SKM-1 treated with dmso at 0.1 percent for 144 hours (cell line): ENCODE data around the gene ATG9B.

ENCODE experiments used
- DNase-seq: peaks from one replicate; lab custom pipeline; 2025; ENCODE audit not compliant: unreplicated experiment; lab: John Stamatoyannopoulos, UW

The ATG9B gene, protein sequence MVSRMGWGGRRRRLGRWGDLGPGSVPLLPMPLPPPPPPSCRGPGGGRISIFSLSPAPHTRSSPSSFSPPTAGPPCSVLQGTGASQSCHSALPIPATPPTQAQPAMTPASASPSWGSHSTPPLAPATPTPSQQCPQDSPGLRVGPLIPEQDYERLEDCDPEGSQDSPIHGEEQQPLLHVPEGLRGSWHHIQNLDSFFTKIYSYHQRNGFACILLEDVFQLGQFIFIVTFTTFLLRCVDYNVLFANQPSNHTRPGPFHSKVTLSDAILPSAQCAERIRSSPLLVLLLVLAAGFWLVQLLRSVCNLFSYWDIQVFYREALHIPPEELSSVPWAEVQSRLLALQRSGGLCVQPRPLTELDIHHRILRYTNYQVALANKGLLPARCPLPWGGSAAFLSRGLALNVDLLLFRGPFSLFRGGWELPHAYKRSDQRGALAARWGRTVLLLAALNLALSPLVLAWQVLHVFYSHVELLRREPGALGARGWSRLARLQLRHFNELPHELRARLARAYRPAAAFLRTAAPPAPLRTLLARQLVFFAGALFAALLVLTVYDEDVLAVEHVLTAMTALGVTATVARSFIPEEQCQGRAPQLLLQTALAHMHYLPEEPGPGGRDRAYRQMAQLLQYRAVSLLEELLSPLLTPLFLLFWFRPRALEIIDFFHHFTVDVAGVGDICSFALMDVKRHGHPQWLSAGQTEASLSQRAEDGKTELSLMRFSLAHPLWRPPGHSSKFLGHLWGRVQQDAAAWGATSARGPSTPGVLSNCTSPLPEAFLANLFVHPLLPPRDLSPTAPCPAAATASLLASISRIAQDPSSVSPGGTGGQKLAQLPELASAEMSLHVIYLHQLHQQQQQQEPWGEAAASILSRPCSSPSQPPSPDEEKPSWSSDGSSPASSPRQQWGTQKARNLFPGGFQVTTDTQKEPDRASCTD

DNA sequence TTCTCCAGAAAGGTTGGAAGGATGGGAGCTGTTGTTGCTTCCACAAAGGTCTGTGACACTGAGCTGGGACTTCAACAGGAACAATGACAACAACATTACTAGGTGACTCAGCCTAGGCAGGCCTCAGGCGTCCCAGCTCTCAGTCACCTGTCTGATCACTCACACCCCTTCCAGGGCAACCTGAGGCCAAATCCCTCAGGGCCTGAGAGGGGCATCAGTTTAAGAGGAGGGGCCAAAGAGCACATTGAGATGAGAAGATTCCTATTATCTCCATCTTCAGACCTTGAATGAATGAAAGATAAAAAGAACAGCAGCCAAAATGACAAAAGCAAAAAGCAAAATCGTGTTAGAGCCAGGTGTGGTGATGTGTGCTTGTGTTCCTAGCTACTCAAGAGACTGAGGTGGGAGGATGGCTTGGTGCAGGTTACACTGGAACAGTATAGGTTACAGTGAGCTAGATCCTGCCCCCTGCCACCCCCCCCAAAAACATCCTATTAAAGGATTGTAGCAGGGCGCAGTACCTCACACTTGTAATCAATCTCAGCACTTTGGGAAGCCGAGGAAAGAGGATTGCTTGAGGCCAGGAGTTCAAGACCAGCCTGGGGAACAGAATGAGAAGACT, at the start of gene ATG9B:
Gene ATG9B (minus strand): TSS at position 60 of the 622 bp plus-strand sequence. CDS start 71 bp downstream, outside the sequence.
- no peak for DNase-seq

DNA sequence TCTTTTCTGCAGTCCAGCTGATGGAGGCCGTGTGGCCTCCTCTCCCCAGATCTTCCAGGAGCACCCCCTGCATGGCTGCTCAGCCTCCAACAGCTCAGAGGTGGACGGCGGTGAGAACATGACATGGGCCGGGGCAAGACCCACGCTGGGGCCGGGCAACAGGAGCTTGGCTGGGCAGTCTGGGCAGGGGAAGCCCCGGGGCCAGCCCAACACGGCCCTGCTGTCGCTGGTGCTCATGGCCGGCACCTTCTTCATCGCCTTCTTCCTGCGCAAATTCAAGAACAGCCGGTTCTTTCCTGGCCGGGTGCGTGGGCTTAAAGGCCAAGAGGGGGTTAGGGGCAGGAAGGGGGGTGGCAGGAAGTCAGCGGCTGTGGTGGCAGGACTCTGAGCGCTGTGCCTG, 49.7 kb upstream of the ATG9B start:
- DNase-seq = no peak

DNA sequence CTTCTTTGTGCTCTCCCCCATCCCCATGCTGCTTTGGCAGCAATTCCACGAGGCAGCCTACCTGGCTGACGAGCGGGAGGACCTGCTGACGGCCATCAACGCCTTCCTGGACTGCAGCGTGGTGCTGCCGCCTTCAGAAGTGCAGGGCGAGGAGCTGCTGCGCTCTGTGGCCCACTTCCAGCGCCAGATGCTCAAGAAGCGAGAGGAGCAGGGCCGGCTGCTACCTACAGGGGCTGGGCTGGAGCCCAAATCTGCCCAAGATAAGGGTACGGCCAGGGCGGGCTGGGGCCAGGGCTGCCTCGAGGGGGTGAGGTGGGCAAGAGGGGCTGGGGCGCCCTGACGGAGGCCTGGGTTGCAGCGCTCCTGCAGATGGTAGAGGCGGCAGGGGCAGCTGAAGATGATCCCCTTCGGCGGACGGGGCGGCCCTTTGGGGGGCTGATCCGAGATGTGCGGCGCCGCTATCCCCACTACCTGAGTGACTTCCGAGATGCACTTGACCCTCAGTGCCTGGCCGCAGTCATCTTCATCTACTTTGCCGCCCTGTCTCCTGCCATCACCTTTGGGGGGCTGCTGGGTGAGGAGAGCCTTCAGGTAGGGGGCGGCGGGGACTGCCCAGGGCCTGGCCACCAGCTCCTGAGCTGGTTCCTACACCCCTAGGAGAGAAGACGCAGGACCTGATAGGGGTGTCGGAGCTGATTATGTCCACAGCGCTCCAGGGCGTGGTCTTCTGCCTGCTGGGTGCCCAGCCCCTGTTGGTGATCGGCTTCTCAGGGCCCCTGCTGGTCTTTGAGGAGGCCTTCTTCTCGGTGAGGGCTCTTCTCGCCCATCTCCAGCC, 47.0 kb upstream of the ATG9B start:
- no peak for DNase-seq

DNA sequence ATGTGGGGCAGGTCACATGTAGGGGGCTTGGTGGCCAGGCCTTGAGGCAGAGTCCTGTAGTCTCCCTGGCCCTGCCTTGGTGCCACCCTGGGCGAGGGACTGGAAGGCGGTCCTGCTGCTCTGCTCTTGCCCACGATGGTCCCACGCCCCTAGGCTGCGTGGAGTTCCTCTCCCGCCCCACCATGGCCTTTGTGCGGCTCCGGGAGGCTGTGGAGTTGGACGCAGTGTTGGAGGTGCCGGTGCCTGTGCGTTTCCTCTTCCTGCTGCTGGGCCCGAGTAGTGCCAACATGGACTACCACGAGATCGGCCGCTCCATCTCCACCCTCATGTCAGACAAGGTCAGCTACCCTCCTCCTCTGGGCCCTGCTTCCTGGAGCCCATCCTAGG, 46.3 kb upstream of the ATG9B start:
- no peak for DNase-seq

DNA sequence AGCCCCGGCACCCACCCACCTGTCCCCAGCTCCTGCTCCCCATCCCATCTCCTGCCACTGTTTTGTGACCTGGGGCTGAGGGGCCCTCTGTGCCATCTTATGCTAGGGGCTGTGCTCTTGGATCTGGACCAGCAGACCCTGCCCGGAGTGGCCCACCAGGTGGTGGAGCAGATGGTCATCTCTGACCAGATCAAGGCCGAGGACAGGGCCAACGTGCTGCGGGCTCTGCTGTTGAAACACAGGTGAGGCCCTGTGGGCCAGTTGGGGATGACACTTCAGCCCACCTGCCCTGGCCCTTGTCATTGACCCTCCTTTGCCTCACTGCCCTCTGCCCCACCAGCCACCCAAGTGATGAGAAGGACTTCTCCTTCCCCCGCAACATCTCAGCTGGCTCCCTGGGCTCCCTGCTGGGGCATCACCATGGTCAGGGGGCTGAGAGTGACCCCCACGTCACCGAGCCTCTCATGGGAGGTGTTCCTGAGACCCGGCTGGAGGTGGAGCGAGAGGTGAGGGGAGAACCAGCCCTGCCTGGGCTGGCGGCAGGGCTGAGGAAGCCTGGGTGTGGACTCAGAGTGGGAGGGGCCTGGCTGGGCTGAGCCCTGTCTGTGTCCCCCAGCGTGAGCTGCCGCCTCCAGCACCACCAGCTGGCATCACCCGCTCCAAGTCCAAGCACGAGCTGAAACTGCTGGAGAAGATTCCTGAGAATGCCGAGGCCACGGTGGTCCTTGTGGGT, 45.7 kb upstream of the ATG9B start:
- no peak for DNase-seq

DNA sequence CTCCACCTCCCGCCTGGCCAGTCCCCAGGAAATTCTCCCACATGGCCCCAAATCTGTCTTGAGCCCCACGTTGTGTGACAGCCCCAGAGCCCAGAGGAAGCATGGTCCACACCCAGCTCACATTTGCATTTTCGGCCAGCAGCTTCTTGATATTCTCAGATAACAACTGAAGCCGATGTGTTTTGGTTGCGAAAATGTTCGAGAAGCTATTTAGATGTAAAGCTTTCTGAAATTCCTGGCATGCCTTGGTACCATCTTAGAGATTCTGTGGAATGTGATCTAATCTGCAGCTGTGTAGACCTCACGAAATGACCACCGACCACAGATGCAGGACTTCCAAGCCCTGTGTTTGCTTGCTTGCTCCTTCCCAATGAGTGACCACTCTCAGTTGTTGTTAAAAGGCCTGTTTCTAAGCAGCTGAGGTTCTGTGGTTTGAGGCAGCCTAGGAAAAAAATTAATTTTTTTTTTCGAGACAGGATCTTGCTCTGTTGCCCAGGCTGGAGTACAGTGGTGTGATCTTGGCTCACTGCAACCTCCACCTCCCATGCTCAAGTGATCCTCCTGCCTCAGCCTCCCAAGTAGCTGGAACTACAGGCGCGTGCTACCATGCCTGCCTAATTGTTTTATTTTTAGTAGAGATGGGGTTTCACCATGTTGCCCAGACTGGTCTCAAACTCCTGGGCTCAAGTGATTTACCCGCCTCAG, 43.9 kb upstream of the ATG9B start:
- DNase-seq = no peak

DNA sequence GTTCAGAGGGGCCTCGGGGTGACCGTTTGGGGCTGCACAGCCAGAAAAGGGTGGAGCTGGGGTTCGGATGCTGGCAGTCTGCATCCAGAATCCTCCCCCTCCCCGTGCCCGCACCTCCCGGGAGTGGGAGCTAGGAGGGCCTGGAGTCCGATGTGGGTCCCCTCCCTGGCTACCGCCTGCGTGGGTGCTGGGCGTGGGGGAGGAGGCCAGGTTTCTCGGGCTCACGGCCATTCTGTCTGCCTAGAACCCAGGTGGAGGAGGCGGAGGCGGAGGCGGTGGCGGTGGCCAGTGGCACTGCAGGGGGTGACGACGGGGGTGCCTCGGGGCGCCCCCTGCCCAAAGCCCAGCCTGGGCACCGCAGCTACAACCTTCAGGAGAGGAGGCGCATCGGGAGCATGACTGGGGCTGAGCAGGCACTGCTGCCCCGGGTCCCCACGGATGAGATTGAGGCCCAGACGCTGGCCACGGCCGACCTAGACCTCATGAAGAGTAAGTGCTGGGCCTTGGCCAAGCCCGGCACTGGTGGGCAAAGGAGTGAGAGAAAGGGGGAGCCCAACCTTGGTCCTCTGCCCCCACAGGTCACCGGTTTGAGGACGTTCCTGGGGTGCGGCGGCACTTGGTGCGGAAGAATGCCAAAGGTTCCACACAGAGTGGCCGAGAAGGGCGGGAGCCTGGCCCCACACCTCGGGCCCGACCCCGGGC, 42.1 kb upstream of the ATG9B start:
- DNase-seq = no peak

DNA sequence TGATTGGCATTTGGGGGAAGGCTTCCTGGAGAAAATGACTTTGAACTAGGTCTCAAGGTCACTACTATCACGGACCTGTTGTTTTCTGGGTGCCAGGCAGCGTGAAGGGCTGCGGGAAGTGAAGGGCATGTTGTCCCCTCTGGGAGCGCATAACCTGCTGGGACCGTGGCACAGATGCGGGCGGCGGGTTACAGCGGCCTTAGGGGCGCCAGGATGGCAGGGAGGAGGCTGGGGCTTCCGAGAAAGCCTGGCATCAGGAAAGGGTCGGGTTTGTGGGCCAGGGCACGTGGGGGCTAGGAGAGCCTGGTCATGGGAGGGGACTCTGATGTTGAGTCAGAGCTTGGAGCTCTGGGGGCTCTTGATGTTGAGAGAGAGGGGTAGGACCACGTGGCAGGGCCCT, 41.2 kb upstream of the ATG9B start:
- DNase-seq = no peak

DNA sequence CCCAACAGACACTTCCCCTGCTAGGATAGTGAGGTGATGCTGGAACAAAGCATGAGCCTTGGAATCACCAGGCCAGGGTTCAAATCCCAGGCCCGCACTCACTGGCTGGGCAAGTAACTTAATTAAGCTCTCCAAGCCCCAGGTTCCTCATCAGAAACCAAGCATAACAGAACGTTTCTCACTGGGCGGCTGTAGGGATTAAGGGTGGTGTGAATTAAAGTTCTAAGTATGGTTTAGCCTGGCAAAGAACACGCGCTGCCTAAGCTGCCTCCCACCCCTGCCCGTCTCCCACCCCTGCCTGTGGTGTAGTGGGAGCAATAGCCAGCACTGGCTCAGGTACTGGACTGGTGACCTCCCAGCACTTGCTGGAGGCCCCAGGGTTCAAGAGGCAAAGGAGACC, 40.7 kb upstream of the ATG9B start:
- DNase-seq = no peak

DNA sequence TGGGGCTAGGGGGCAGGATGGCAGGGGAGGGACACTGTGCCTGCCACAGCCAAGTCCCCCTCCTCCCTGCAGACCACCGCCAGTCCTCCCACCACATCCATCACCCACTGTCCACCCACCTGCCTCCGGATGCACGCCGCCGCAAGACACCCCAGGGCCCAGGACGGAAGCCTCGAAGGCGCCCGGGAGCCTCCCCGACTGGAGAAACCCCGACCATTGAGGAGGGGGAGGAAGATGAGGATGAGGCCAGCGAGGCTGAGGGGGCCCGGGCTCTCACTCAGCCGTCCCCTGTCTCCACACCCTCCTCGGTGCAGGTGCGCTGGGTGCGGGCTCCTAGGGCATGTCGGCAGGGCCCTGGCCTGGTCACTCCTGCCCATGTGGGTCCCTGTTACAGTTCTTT, 40.2 kb upstream of the ATG9B start:
- DNase-seq = no peak

DNA sequence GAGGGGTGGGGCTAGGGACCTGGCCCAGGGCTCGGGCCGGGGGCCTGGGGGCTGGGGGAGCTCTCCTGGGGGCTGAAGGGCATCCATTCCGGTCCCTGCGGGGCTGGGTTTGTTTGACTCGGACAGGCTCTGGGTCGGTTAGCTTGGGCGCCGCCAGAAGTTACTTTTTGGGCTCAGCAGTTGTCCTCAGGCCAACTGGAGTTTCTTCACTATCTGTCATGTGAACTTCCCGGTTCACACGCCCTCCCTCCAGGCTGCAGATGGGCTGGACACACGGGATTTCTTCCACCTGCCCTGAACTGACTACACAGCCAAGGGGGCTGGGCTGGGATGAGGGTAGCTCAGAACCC, 38.9 kb upstream of the ATG9B start:
- no peak for DNase-seq

DNA sequence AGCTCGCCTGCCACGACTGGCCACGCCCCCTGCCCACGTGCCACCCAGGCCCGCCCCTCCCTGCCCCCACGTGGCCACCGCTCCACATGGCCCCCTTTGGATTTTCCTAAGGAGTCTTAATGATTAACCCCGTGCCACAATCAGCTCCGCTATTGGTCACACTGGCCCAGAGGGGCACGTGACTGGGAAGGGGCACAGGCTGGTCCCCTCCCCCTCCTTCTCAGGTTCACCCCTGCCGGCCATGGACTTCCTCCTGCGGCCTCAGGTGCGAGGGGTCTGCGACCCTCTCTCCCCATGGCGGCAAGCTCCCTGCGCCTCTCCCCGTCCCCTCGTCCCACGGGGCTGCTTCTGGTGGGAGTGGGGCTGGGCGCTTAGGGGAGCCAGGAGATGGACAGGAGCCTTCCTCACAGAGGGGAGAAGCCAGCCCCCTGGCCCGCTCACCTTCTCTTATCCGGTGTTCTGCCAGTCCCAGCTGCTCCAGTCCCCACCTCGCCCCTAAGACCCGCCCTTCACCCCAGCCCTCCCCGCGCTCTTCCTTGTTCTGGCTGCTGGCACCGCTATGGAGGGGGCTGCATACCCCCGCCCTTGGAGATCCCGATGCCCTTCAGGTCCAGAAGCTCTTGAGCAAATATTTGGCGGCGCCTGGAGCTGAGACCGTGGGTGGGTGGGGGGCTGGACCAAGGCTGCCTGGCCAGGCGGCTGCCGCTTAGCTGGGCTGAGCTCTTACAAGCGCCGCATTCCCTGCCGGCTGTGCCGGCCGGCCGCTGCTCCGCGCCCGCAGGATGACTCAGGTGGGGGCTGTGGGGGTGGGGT, 38.3 kb upstream of the ATG9B start:
- no peak for DNase-seq

DNA sequence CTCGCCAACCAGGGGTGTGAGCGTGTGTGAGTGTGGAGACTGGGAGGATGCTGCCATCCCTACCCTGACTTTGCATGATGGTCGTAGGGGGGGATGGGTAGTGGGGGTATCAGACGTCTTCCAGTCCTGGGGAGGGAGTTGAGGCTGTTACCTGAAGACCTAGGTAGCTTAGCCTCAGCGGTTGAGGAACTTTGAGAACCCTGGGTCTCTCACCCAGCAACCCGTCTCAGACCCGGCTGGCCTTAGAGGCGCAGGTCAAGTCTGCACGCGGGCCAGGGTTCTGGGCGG, 37.8 kb upstream of the ATG9B start:
- no peak for DNase-seq

DNA sequence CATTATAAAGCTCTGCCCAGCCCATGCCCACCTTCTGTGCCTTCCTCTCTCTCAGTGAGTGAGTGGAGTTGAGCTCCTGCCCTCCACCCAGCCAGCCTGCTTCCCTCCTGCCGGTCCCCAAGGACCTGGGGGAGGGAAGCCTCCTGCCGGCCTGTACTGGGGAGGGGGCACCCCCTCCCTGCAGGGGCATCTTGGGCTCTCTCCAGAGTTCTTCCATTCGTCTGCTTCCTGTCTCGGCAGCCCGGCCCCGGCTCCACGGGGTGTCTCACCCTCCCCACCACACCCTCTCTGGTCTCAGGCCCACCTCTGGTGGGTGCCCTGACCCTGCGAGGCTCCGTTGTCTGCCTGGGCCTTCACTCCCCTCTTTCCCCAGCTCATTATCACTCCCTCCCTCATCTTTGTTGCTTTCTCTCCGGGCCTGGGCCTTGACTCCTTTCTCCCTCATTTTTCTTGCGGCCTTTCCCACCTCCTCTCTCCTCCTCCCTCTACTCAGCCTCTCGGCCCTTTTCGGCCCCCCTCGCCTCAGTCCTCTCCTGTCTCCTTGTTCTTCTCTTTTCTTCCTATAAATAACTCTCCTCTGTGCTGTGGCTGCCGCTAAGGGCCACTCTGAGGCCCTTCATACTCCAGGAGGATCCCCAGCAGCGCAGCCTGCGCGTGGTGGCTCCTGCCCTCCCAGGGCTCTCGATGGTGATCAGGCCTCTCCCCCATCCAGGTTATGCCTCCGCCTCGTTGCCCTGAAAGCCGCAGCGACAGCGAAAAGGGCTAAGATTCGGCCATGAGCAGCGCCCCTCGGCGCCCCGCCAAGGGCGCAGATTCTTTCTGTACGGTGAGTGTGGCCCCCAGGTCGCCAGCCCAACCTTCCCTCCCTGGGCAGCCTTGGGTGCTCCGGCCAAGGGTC, 37.2 kb upstream of the ATG9B start:
- no peak for DNase-seq

DNA sequence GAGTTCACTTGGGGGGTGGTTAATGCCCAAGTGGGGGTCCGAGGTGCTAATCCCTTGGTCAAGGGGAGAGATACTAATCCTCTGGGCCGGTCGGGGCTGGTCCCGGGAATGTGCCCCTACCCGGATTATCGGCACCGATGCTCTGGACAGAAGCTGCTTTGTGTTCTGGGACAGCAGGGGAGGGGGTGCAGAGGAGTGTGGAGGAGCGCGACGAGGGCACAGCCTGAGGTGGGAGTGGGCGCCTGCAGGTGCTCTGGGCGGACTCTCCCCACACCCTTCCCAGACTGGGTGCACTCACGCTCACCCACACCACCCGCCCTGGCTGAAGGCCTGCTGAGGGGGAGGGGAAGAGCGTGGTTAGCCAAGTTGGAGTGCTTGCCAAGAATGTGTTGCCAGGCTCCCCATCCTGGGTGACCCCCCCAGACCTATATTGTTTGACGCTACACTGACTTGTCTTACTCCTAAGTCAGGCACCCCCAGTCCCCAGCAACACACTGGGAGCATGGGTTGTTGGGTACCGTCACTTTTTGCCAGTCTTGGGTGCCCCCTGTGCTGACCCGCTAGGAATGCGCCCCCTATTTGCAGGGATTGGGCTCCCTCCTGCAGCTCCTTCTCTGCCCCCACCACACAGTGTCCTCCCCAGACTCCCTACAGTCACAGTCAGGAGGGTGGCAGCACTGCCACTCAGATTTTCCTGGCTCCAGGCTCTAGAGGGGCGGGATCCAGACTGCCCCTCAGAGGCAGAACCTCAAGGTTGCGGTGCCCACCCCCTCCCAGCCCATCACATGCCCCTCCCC, 36.3 kb upstream of the ATG9B start:
- DNase-seq = no peak

DNA sequence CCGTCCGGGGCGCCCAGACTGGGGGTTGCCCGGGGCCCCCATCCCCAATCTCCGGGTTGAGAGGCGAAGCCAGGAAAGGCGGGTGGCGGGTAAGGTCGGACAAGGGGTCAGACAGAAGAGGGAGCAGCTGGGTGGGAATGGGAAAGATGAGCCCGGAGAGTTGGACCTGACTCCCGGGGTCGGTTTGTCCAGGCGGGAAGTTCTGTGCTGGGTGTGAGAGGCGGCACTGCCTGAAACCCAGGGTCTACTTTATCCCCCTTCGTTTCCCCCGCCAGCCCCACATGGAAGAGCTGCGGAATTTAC, 35.8 kb upstream of the ATG9B start:
- no peak for DNase-seq
